Stimulated activated CD4-positive, alpha-beta T cell treated with anti-CD3 and anti-CD28 coated beads, Interleukin-4, amount 100 ng/mL, for 4 hours (primary cell): ENCODE measurements around the gene CCDC179.
A peak's percentile ranks its signal among the peaks of the same experiment; 100 is the strongest.

Source experiments
- DNase-seq, 2 experiments: peaks; one replicate each; pipeline ENCODE4 v3.0.0-alpha.2; 2020

The CCDC179 gene

GRCh38 chr11:22860241-22860640 is at the start of gene CCDC179:
Gene CCDC179 (minus strand): TSS chr11:22860474. CDS start chr11:22860421, 53 bp downstream.
- DNase-seq: no peak

- no peak for DNase-seq
Observed at GRCh38 chr11:22903782-22904181, 43.5 kb upstream of the CCDC179 start.

- no peak for DNase-seq
Observed at GRCh38 chr11:22901603-22902002, 41.3 kb upstream of the CCDC179 start.

- no peak for DNase-seq
Observed at GRCh38 chr11:22900764-22901486, 40.7 kb upstream of the CCDC179 start.

GRCh38 chr11:22898036-22898435 is 37.8 kb upstream of the CCDC179 start:
- DNase-seq: no peak

- no peak for DNase-seq
Observed at GRCh38 chr11:22890227-22890626, 30.0 kb upstream of the CCDC179 start.

- no peak for DNase-seq
Observed at GRCh38 chr11:22884217-22884616, 23.9 kb upstream of the CCDC179 start.

GRCh38 chr11:22879630-22880029 is 19.4 kb upstream of the CCDC179 start:
- no peak for DNase-seq

- no peak for DNase-seq
Observed at GRCh38 chr11:22878604-22879003, 18.3 kb upstream of the CCDC179 start.

- no peak for DNase-seq
Observed at GRCh38 chr11:22878039-22878438, 17.8 kb upstream of the CCDC179 start.

GRCh38 chr11:22875869-22876473 is 15.7 kb upstream of the CCDC179 start:
- DNase-seq: peak; percentile 15 to 27

GRCh38 chr11:22869325-22869724 is 9.1 kb upstream of the CCDC179 start:
- DNase-seq: no peak

GRCh38 chr11:22859756-22860155 is 518 bp downstream of the CCDC179 start:
- no peak for DNase-seq

- DNase-seq: no peak
Observed at GRCh38 chr11:22851477-22851876, 8.8 kb downstream of the CCDC179 start.

GRCh38 chr11:22846726-22847125 is 13.5 kb downstream of the CCDC179 start:
- no peak for DNase-seq

- DNase-seq: no peak
Observed at GRCh38 chr11:22832315-22833015, 27.8 kb downstream of the CCDC179 start.

- DNase-seq: no peak
Observed at GRCh38 chr11:22830082-22830414, 30.2 kb downstream of the CCDC179 start.

GRCh38 chr11:22829231-22830081 is 30.8 kb downstream of the CCDC179 start, which contains the start of gene SVIP:
Gene SVIP (minus strand): TSS chr11:22829801. CDS start chr11:22829748, 53 bp downstream.
- DNase-seq: peak; percentile 88 to 94

GRCh38 chr11:22828373-22828772 is 31.9 kb downstream of the CCDC179 start:
- DNase-seq: no peak

GRCh38 chr11:22822203-22822602 is 38.1 kb downstream of the CCDC179 start:
- DNase-seq: no peak

GRCh38 chr11:22809893-22810292 is 50.4 kb downstream of the CCDC179 start:
- DNase-seq: no peak

- no peak for DNase-seq
Observed at GRCh38 chr11:22808571-22809197, 51.6 kb downstream of the CCDC179 start.
